Activated naive CD4-positive, alpha-beta T cell treated with anti-CD3 and anti-CD28 coated beads, Interleukin-2, amount 50 U/mL, for 16 hours (primary cell): ENCODE measurements around the gene ACACB.
A peak's percentile ranks its signal among the peaks of the same experiment; 100 is the strongest.
"Not testable (repeated sequence)": the region's sequence is repeated elsewhere in the genome, so short reads cannot be mapped to it uniquely, and the experiment has no call there.

Experiments used
- DNase-seq: peaks from one replicate; pipeline ENCODE4 v3.0.0-alpha.2; 2020

Gene ACACB

DNA sequence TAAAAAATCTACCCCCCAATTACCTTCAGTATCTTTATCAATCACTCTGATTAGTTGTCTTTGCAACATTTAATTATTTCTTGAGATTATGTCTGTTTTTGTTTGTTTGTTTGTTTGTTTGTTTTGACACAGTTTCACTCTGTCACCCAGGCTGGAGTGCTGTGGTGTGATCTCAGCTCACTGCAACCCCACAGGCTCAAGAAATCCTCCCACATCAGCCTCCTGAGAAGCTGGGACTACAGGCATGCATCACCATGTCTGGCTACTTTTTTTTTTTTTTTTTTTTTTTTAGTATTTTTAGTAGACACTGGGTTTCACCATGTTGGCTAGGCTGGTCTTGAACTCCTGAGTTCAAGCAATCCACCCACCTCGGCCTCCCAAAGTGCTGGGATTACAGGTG, 30.7 kb downstream of the ACACB start:
- not testable (repeated sequence) for DNase-seq

DNA sequence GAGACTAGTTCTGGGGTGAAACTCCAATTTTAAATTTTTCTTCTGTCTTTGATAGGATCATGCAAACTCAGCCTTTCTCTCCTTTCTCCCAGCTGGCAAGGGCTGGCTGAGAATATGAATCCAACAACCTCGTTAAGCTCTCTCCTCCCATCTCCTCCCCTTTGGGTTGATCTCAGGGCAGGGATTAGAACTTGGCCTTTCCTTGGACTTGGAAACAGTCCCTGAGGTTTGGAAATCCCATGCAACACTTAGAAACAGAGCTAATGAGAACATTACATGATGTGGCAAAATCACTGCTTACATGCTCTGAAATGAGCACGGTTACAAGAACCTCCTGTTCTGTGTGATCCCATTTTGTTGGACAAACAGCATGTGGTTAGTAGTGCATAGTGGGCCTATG, 31.6 kb downstream of the ACACB start:
- no peak for DNase-seq

DNA sequence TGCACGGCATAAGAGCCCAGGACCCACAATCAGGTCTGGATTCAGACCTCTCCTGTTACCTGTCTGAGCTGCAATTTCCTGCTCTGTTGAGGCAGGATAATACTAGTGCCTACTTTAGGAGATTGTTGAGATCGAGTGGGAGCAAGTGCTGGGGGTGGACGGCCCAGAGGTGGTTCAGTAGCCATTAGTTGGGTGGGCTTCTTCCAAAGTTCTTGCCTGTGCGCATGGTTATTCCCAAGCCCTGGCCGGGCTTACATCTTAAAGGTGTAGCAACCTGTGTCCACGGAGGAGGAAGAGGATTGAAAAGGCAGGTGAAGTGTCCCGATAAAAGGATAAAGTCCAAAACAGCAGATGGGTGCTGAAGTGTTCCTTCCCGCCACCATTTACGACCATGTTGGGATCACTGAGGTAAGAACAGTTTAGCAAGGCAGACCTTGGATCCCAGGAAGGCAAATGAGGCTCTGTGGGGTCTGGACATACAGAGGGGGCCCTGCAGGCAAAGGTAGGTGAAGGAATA, 33.8 kb downstream of the ACACB start:
- no peak for DNase-seq

DNA sequence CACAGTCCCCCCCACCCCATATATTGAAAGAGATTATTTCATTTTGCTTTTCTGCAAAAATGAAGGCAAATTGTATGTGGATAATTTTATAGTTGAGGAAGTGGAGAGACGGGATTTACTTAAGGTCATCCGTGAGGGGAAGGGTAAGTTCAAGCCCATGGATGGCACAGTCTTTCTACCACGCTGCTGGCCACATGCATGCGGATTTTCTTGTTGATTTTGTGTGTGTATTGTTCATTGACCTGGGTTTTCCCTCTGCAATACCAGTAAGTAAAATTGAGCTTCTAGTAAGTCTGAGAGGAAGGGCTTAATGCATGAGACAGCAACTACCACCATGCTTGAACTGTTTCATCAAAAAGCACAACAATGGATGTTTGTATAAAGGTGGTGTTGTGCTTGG, 35.1 kb downstream of the ACACB start:
- no peak for DNase-seq

DNA sequence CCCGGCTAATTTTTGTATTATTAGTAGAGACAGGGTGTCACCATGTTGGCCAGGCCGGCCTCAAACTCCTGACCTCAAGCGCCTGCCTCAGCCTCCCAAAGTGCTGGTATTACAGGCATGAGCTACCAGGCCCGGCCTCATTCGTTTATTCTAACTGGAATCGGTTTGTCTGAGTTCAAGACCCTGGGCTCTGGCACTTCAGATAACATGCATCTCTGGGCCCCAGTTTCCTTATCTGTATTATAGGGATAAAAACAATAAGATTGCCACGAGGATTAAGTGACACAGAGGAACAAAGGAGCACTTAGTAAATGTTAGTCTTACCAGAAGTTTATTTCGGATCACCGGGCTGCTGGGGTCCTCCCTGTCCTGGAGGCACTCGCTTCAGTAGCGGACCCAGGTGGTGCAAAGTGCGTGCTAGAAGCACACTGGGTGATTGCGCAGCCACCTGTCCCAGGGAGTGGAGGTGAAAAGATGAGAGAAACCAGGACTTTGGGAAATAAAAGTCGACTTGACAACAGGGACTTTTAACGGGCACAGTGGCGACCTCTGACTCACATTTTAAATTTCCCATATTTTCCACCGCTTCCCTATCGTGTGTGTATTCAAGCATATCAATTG, 37.5 kb downstream of the ACACB start:
- no peak for DNase-seq

DNA sequence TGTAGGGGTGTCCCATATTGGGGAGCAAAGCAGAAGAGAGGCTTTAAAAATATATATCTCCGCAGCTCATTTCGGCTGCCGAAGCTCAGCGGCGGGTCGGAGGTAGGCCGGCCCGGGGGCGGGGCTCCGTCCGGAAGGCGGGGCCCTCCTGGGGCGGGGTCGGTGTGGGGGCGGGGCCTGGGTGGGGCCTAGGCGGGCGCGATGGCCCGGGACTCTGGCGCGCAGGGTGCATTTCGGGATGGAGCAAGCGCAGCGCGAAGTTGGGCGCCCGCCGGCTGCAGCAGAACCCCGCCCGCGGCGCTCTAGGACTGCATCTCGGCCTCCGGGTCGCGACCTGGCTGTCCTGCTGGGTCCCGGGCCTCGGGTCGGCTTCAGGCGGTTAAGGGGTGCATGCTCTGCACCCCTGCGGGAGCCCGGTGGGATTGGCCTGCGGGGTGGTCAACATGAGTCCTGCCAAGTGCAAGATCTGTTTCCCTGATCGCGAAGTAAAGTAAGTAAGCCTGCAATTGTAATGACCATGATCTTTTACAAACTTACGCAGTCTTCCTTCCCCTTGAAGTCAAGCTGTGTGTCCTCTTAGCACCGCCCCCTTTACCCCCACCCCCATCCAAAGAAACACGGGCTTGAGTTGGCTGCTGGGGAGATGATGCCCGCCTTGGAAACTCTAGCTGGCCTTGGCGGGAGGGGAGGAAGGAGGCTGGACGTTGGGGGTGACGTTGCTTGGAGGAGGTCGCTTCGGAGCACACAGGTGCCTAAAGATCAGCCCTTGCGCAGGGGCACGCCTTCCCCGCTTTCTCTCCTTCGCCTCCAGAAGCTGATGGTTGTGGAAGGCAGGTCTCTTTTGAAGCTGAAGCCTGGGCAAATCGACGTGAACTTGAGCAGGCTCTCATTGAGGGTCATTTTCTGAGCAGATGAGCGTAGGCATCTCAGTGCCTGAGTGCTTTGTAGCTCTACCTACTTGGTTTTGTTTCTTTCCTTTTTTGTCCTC, 38.4 kb downstream of the ACACB start:
- peak; percentile 74 for DNase-seq

DNA sequence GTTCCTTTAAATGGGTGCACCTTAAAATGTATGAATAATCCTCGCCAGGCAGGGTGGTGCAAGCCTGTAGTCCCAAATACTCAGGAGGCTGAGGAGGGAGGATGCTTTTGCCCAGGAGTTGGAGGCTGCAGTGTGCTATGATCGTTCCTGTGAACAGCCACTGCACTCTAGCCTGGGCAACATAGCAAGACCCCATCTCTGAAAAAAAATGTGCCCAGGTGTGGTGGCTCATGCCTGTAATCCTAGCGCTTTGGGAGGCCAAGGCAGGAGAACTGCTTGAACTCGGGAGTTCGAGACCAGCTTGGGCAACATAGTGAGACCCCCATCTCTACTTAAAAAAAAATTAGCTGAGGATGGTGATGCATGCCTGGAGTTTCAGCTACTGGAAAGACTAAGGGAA, 39.6 kb downstream of the ACACB start:
- no peak for DNase-seq

DNA sequence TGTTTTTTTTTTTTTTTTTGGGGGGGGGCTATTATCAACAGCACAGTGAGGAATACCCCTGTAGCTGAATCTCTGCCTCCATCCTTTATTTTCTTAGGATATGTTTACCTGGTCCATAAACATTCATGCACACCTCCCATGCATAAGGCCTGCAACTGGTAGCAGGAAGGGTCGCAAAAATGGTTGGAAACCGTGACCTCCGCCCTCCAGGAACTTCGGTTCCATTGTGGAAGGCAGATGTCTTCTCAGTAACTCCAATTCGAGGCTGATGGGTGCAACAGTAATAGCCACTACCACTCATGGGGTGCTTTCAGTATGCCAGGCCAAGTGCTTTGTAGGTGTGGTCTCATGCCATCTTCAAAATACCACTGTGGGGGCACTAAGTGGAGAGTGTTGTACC, 40.2 kb downstream of the ACACB start:
- DNase-seq: no peak

DNA sequence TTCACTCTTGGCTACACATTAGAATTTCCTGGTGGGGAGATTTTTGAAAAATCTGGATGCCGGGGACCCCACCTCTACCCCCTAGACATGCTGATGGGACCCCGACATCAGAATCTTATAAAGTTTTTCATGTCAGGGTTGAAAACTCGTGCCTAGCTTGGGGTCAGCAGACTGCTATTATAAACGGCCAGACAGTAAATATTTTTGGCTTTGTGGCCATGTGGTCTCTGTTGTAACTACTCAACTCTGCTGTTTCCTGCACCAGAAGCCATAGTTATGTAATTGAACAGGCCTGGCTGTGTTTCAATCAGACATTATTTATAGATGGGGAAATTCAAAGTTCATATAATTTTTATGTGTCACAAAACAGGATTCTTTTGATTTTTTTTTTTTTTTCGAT, 41.6 kb downstream of the ACACB start:
- no peak for DNase-seq

DNA sequence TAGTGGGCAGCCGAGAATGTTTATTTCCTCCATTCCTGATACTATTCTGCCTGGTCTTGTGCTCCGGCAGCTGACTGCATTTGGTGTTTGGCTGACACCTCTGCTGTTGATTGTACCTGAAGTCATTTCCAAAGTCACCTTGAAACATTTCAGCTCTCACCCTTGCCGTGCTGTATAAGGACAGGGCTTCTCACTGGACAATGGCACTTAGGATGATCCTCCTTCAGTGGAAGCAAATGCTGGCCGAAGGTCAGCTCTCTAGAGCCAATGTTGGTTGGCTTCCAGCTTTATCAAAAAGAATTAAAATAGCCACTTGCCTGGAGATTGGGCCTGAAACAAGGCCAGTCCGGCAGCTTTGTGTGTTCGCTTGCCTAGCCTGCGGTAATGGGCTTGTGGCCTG, 44.0 kb downstream of the ACACB start:
- DNase-seq: no peak

DNA sequence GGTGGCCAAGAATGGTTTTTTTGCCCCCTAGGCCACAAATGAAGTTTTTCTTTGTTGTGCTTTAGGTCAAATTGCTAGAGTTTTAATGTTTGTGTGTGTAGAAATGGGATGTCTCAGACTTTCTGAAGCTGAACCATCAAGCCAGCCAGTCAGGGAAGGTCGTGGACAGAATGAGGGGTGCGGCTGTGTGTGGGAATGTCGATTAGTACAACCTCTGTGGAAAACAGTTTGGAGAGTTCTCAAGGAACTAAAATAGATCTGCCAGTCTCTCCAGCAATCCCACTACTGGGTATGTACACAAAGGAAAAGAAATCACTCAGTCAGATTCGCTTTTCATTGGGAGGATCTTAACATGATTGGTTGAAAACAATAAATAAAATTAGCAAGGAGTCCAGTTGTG, 44.5 kb downstream of the ACACB start:
- no peak for DNase-seq

DNA sequence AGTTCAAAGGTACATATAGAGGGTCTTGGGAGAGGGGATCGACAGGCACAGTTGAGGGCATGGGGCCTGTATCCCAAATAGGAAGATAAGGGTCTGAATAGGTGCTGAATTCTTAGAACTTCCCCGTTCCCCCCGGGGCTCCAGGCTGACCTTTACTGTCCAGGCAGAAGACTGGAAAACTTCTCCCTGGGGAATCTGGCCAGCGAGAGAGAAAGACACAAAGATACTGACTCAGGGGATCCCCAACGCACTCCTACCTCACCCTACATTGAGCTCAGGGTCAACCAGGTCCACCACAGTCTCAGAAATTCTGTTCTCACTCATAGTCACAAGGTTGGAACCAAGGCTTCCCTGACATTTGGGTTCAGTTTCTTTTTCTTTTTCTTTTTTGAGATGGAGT, 46.2 kb downstream of the ACACB start:
- no peak for DNase-seq

DNA sequence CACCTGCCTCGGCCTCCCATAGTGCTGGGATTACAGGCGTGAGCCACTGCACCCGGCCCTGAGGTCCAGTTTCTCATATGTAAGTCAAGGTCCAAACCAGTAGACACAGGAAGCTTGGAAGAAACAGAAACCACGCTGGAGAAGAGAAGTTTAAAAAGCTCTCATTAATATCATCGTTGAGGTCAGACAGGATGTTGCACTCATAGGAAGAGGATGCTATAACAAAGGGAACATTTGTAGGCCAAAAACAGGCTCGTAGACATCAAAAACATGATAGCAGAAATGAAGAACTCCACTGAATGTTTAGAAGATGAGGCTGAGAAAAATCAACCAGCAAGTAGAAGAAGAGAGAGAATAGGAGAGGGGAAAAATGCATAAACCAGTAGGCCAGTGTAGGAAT, 46.8 kb downstream of the ACACB start:
- DNase-seq: no peak

DNA sequence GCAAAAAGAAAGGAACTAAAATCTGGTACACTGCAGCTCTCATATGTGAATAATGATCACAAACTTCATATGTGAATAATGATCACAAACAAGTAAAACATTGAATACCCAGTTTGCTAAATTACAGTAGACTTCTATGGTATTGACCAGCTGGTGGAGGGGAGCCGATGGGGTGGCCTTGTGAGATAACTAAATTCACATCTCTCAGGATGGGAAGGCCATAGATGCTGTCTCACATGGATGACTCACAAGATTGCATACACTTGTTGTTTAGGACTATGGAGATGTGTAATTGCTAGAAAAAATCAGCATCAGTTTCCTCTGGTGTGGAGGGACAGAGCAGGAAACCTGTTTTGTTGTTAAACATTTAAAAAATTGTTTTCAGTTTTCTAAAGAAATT, 49.2 kb downstream of the ACACB start:
- no peak for DNase-seq

DNA sequence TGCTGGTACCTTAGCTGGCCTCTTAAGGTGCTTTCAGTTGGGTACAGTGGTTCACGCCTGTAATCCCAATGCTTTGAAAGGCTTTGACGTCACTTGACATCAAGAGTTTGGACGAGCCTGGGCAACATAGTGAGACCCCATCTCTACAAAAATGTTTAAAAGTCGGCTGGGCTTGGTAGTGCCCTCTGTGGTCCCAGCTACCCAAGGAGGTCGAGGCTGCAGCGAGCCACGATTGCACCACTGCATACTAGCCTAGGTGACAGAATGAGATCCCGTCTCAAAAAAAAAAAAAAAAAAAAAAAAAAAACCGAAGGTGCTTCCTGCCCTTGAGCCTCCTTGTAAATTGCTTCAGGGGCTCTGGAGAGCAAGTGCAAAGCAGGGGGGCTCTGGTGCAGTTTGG, 50.0 kb downstream of the ACACB start:
- DNase-seq: no peak

DNA sequence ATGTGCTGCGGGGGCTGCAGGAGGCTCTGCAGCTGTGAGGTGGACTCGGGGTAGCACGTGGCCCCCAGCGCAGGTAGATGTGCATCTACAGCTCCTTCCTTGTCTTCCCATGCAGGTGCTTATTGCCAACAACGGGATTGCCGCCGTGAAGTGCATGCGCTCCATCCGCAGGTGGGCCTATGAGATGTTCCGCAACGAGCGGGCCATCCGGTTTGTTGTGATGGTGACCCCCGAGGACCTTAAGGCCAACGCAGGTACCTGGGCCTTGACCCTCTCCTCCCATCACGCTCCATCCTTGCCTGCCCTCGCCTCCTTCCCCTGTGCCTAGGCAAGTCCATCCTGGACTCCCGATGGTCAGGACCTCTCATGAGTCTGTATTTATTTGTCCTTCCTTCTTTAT, 51.4 kb downstream of the ACACB start:
- no peak for DNase-seq

DNA sequence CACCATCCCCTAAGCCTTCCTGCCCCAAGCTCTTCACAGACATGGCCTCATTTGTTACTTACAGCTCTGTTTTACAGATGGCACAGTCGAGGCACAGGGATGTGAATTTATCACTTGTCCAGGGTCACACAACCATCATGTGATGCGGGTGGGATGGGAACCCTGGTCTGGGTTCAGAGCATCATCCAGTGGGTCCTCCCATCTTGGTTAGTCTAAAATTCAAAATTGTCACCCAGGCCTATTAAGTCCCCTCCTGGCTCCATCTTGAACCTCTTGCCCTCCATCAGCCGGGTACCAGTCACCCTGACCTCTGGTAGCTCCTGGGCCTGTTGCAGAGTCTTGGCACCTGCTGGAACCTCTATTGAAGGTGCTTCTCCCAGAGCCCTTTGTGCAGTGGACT, 52.9 kb downstream of the ACACB start:
- DNase-seq: no peak

DNA sequence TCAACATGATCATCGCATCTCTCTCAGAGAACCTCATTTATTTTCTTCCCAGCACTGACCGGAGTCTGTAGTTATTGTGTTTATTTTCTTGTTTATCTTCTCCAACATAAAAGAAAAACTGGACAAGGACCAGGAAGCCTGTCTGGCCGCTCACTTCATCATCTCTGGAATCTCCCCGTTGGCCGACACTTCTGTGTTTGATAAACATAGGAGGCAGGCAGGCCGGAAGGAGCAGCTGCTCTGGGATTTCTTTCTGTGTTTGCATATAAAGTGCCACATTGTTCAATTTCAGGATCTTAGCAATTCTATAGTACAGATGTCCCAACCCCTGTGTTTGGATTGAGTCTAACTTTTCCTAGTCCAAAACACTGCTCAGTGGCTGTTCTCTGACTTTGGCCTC, 53.3 kb downstream of the ACACB start:
- no peak for DNase-seq

DNA sequence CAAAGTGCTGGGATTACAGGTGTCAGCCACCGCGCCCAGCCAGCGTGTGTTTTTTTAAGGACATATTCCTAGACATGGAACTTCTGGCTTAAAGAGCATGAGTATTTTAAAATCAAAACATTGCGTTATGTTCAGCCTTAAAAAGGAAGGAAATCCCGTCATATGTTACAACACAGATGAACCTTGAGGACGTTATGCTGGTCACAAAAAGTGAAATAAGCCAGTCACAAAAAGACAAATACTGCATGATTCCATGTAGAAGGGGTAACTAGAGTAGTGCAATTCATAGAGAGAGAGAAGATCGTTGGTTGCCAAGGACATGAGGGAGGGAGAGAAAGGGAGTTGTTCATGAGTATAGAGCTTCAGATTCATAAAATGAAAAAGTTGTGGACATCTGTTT, 53.9 kb downstream of the ACACB start:
- DNase-seq: no peak

DNA sequence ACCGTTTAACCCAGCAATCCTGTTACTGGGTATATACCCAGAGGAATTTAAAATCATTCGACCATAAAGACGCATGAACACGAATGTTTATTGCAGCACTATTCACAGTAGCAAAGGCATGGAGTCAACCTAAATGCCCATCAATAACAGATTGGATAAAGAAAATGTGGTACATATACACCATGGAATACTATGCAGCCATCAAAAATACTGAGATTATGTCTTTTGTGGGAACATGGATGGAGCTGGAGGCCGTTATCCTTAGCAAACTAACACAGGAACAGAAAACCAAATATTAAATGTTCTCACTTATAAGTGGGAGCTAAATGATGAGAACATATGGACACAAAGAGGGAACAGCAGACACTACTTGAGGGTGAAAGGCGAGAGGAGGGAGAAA, 56.4 kb downstream of the ACACB start:
- not testable (repeated sequence) for DNase-seq

DNA sequence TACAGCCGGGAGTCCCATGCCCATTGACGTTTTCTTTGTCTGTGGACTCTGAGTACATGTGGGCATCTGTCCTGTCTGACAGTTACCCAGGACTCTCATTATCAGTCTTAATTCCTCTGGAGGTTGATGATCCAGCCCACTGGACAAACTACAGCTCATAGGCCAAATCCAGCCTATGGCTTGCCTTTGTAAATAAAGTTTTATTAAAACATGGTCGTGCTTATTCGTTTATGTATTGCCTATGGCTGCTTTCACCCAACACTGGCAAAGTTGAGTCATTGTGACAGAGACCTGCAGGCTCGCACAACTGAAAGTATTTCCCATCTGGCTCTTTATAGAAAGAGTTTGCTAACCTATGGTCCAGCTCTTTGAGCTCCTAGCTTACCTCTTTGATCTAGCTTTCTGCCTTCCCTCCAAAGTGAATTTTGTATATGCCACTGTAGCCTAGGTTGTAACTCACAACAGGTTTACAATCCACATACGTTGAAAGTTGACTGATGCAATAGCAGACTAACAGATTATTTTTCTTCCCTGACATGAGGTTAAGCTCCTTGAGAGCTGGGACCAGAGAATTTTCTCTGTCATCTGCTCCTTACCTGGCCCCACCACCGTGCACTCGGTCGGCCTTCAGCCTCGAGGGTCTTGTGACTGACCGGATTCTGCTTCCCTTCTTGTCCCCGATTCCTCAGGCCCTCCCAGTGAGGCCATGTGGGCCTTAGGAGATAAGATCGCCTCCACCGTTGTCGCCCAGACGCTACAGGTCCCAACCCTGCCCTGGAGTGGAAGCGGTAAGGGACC, 57.3 kb downstream of the ACACB start:
- DNase-seq: no peak

DNA sequence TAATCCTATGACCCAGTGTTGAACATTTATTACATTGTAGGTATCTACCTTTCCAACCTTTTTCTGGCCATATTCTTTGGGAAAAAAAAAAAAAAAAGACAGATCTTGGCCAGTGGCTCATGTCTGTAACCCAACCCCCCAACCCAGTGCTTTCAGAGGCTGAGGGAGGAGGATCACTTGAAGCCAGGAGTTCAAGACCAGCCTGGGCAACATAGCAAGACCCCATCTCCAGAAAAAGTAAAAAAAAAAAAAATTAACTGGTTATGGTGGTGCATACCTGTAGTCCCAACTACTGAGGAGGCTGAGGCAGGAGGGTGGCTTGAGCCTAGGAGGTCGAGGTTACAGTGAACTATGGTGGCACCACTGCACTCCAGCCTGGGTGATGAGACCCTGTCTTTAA, 58.1 kb downstream of the ACACB start:
- DNase-seq: no peak

DNA sequence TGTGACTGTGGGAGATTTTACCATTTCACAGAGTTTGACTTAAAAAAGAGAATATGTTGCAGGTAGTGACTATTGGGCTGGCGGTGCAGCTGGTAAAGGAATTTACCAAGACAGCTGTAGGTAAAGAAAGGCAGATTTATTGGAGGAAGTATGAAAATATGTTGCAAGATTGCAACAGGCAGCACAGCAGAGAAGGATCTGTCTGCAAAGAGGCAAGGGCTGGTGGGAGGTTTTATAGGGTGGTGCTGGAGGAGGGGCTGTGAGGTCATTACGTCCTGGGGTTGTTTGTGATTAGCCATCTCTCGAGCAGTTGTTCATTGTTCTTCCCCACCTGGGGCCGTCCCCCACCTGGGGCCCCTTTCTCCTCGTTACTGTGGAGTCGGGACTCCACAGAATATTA, 62.1 kb downstream of the ACACB start:
- no peak for DNase-seq

DNA sequence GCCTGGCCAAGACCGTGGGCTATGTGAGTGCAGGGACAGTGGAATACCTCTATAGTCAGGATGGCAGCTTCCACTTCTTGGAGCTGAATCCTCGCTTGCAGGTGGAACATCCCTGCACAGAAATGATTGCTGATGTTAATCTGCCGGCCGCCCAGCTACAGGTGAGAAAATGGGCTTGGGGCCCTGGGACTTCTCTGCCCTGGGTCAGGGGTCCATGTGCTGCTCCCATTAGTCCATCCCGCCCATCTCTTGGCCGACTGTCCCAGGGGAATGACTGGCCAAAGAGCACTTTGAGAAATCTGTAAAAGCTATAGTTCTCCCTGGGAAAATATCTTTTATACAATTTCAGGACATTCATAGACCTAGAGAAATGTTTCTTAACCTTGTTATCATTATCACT, 63.5 kb downstream of the ACACB start:
- no peak for DNase-seq
